Colonic mucosa (tissue), 4 donors: Measurements from ENCODE around the gene TUBB4B. TPM values are rescaled to one million over a fixed set of nuclear protein-coding genes. Genes with fewer than 3 reads are reported as not detected.

Experiments
- DNase-seq: peaks from one replicate; pipeline ENCODE4 v3.0.0-alpha.2; 2020
- H3K27ac ChIP-seq: fragments of 200-600 bp; one replicate; pipeline ENCODE4 v1.8.0; 2021
- H3K27me3 ChIP-seq: fragments of 200-600 bp; one replicate; pipeline ENCODE4 v1.8.0; 2021
- H3K36me3 ChIP-seq: fragments of 200-600 bp; one replicate; pipeline ENCODE4 v1.8.0; 2021
- H3K4me1 ChIP-seq: fragments of 200-600 bp; one replicate; pipeline ENCODE4 v1.8.0; 2021; ENCODE audit warnings: mild to moderate bottlenecking
- H3K4me3 ChIP-seq: fragments of 200-600 bp; one replicate; pipeline ENCODE4 v1.8.0; 2021
- H3K9ac ChIP-seq, 2 donors: one replicate each; pipeline ENCODE4 v1.7.0; 2013; ENCODE audit warnings: control low read depth in 2 of 2, low read depth in 2 of 2, low read length in 2 of 2
- H3K9me3 ChIP-seq: fragments of 200-600 bp; one replicate; pipeline ENCODE4 v1.8.0; 2021
- CTCF ChIP-seq: fragments of 200-600 bp; IDR thresholded peaks from one replicate; pipeline ENCODE4 v1.8.0; 2022; ENCODE audit warnings: antibody characterized with exemption, mild to moderate bottlenecking
- intact Hi-C: fragments of 100-400 bp; cut with DNase I; formaldehyde crosslinking; loops from one replicate; pipeline ENCODE4 v1.14.1; 2022
- total RNA-seq, 2 donors: library from RNA; stranded (reverse); fragmentation: NEBNext Ultra II Directional in 1 of 2; extraction: Animal tissue kit (Norgen Biotek cat#: 25700) in 1 of 2; gene quantifications; one replicate each; pipeline ENCODE4 v1.2.1, GENCODE V29; 2021
- donor health status: healthy.
- donor health status: DM: no; HTN: no; CAD: no.
- donor health status: DM: no; HTN: no; CAD: no.

Gene TUBB4B
- total RNA-seq, 2 donors from 2014 or later, result 303 to 779 TPM

- peak overlapping the region; percentile 90 for H3K27ac ChIP-seq
- peak; percentile 48 for DNase-seq
- no peak for TF ChIP-seq CTCF
- no peaks in the 10 kb centered on the region for H3K27me3 ChIP-seq
- no peaks in the 10 kb centered on the region for H3K9me3 ChIP-seq
- H3K9ac ChIP-seq, result peak overlapping the region; percentile 84 to 97
- peaks cover 15% of the 10 kb centered on the region for H3K4me1 ChIP-seq
- no peaks in the 10 kb centered on the region for H3K36me3 ChIP-seq
- H3K4me3 ChIP-seq, result peak overlapping the region; percentile 55
- intact Hi-C loops, result no loop called here
Observed at GRCh38 chr9:137278061-137278701, 37.1 kb downstream of the TUBB4B start.

- no peak for DNase-seq
- TF ChIP-seq CTCF, result no peak
- H3K36me3 ChIP-seq, result no peaks in the 10 kb centered on the region
- H3K27ac ChIP-seq, result peak overlapping the region; percentile 90
- peaks cover 15% of the 10 kb centered on the region for H3K4me1 ChIP-seq
- H3K9me3 ChIP-seq, result no peaks in the 10 kb centered on the region
- peak overlapping the region; percentile 84 to 97 for H3K9ac ChIP-seq
- H3K4me3 ChIP-seq, result peak overlapping the region; percentile 55
- intact Hi-C loops, result no loop called here
- H3K27me3 ChIP-seq, result no peaks in the 10 kb centered on the region
Observed at GRCh38 chr9:137278721-137279711, 37.9 kb downstream of the TUBB4B start.

DNA sequence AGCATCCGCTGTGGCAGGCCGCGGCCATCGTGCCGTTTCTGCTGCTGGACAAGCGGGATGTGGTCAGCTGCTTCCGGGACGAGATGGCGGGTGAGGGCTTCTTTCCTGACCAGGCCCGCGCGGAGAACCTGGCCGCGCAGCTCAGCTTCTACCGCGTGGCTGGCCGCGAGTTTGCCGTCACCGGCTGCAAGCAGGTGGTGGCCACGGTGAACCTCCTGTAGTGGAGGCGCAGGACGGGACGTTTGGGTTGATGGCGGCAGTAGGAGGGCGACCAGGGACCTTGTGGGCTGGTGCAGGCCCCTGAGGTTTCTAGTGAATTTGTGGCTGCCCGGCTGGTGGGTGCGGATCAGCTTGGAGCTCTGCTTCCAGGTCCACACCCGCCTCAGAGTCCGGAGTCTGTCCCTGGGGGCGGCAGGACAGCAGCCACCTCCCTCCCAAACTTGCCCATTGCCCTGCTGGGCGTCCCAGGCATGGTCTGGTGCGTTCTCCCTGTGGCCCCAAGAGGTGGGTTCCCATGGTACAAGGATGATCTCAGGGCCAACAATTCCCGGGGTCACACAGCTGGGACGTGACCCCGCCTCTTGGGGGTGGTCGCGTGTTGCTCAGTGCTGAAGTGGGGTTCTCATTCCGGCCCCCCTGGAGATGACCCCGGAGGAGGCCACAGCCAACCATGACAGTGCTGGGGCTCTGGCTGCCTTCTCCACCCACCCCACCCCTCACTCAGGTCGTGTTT, 38.8 kb downstream of the TUBB4B start:
- intact Hi-C loops, result no loop called here
- H3K27ac ChIP-seq, result no peak overlapping the region
- H3K27me3 ChIP-seq, result no peaks in the 10 kb centered on the region
- no peaks in the 10 kb centered on the region for H3K36me3 ChIP-seq
- no peak for DNase-seq
- no peak for TF ChIP-seq CTCF
- no peak overlapping the region for H3K9ac ChIP-seq
- no peak overlapping the region for H3K4me3 ChIP-seq
- peaks cover 15% of the 10 kb centered on the region for H3K4me1 ChIP-seq
- H3K9me3 ChIP-seq, result no peaks in the 10 kb centered on the region

- peak; percentile 39 for DNase-seq
- peak; percentile 16 for TF ChIP-seq CTCF
- Histone ChIP-seq H3K9ac (no peak overlapping the region), H3K9me3 (no peaks in the 10 kb centered on the region), H3K4me3 (no peak overlapping the region), H3K27ac (no peak overlapping the region), H3K36me3 (no peaks in the 10 kb centered on the region), H3K27me3 (no peaks in the 10 kb centered on the region), H3K4me1 (peaks cover 15% of the 10 kb centered on the region)
- intact Hi-C loops, result no loop called here
Observed at GRCh38 chr9:137280474-137281344, 39.6 kb downstream of the TUBB4B start.
